Gastrocnemius medialis (tissue), 4 donors: Measurements from ENCODE around the gene DOCK11.

ENCODE experiments used
- CTCF ChIP-seq, 5 experiments: fragments of 450-650 bp in 3 of 5; fragments of 200-600 bp in 2 of 5; sonication (generic) in 2 of 5; IDR thresholded peaks in 4 of 5; conservative IDR thresholded peaks in 1 of 5; 1 replicate in 4 of 5; 2 replicates in 1 of 5; pipeline ENCODE4 v1.5.1; 2016 to 2019; ENCODE audit warnings: antibody characterized with exemption in 5 of 5, mild to moderate bottlenecking in 3 of 5, moderate library complexity in 3 of 5
- POLR2A ChIP-seq, 2 donors: fragments of 450-650 bp; IDR thresholded peaks; one replicate each; pipeline ENCODE4 v1.6.1; 2017; ENCODE audit warnings: antibody characterized with exemption in 2 of 2, mild to moderate bottlenecking in 2 of 2, moderate library complexity in 2 of 2

GRCh38 chrX:118499295-118499694, 3.7 kb downstream of the DOCK11 start:
- no peak for TF ChIP-seq CTCF (IDR thresholded peaks at IDR 0.05 in 4 of 5, conservative IDR thresholded peaks at IDR 0.05 in 1 of 5)
- TF ChIP-seq POLR2A (IDR thresholded peaks at IDR 0.05): no peak
